ENCODE measurements around the gene ANKS6. TPM values are rescaled to one million over a fixed set of nuclear protein-coding genes. Genes with fewer than 3 reads are reported as not detected.
A peak's percentile ranks its signal among the peaks of the same experiment; 100 is the strongest.

ANKS6 gene
- total RNA-seq, 1 donor from 2014 or later: 11.1 TPM

- peaks cover 20% of the 10 kb centered on the region for H3K27me3 Mint-ChIP-seq (ENCODE audit: insufficient read depth)
- H3K9me3 Mint-ChIP-seq: peaks cover 16% of the 10 kb centered on the region
- H3K4me1 Mint-ChIP-seq (ENCODE audit: low read depth): peaks cover 19% of the 10 kb centered on the region
- no peak overlapping the region for H3K27ac Mint-ChIP-seq
- DNase-seq (ENCODE audit: low spot score): no peak
- intact Hi-C loops (cut with micrococcal nuclease): loop anchor here (1.0 kb wide), 1 partner anchor 11 kb away; the partner anchor contains the start of gene GALNT12
- H3K4me3 Mint-ChIP-seq: peak overlapping the region; percentile 43
- peaks cover 4% of the 10 kb centered on the region for H3K36me3 Mint-ChIP-seq (ENCODE audit: low read depth)
Measured at GRCh38 chr9:98795970-98796363, 388 bp downstream of the ANKS6 start.

- intact Hi-C loops (cut with micrococcal nuclease): no loop called here
- no peak overlapping the region for H3K27ac Mint-ChIP-seq
- peak overlapping the region; percentile 43 for H3K4me3 Mint-ChIP-seq
- peaks cover 20% of the 10 kb centered on the region for H3K27me3 Mint-ChIP-seq (ENCODE audit: insufficient read depth)
- H3K9me3 Mint-ChIP-seq: peaks cover 16% of the 10 kb centered on the region
- DNase-seq (ENCODE audit: low spot score): no peak
- peaks cover 20% of the 10 kb centered on the region for H3K4me1 Mint-ChIP-seq (ENCODE audit: low read depth)
- peaks cover 4% of the 10 kb centered on the region for H3K36me3 Mint-ChIP-seq (ENCODE audit: low read depth)
Measured at GRCh38 chr9:98795295-98795955, 930 bp downstream of the ANKS6 start.

- DNase-seq (ENCODE audit: low spot score): no peak
- intact Hi-C loops (cut with micrococcal nuclease): loop anchor here (5.0 kb wide), 1 partner anchor 258 kb away; no protein-coding TSS in a partner anchor
- Mint-ChIP-seq H3K9me3 (peaks cover 16% of the 10 kb centered on the region), H3K27me3 (ENCODE audit: insufficient read depth) (peaks cover 20% of the 10 kb centered on the region), H3K36me3 (ENCODE audit: low read depth) (peaks cover 4% of the 10 kb centered on the region), H3K27ac (no peak overlapping the region), H3K4me1 (ENCODE audit: low read depth) (peaks cover 20% of the 10 kb centered on the region), H3K4me3 (peak overlapping the region; percentile 43)
Measured at GRCh38 chr9:98794802-98795201, 1.6 kb downstream of the ANKS6 start.

GRCh38 chr9:98793031-98793430, 3.3 kb downstream of the ANKS6 start:
- intact Hi-C loops (cut with micrococcal nuclease): loop anchor here (5.0 kb wide), 1 partner anchor 256 kb away; no protein-coding TSS in a partner anchor
- Mint-ChIP-seq H3K36me3 (ENCODE audit: low read depth) (no peaks in the 10 kb centered on the region), H3K4me3 (no peak overlapping the region), H3K27ac (no peak overlapping the region), H3K4me1 (ENCODE audit: low read depth) (peaks cover 20% of the 10 kb centered on the region), H3K9me3 (peaks cover 5% of the 10 kb centered on the region), H3K27me3 (ENCODE audit: insufficient read depth) (peaks cover 14% of the 10 kb centered on the region)
- DNase-seq (ENCODE audit: low spot score): no peak

GRCh38 chr9:98791608-98792490, 4.5 kb downstream of the ANKS6 start:
- Mint-ChIP-seq H3K9me3 (no peaks in the 10 kb centered on the region), H3K27ac (no peak overlapping the region), H3K4me3 (no peak overlapping the region), H3K4me1 (ENCODE audit: low read depth) (peaks cover 16% of the 10 kb centered on the region), H3K36me3 (ENCODE audit: low read depth) (no peaks in the 10 kb centered on the region), H3K27me3 (ENCODE audit: insufficient read depth) (peaks cover 9% of the 10 kb centered on the region)
- intact Hi-C loops (cut with micrococcal nuclease): loop anchor here (1.0 to 5.0 kb wide), 2 partner anchors 255 to 477 kb away; no protein-coding TSS in a partner anchor
- DNase-seq (ENCODE audit: low spot score): no peak

- H3K4me1 Mint-ChIP-seq (ENCODE audit: low read depth): peaks cover 14% of the 10 kb centered on the region
- peak; percentile 44 for DNase-seq (ENCODE audit: low spot score)
- H3K4me3 Mint-ChIP-seq: no peak overlapping the region
- H3K36me3 Mint-ChIP-seq (ENCODE audit: low read depth): no peaks in the 10 kb centered on the region
- peaks cover 9% of the 10 kb centered on the region for H3K27me3 Mint-ChIP-seq (ENCODE audit: insufficient read depth)
- H3K27ac Mint-ChIP-seq: no peak overlapping the region
- no peaks in the 10 kb centered on the region for H3K9me3 Mint-ChIP-seq
- intact Hi-C loops (cut with micrococcal nuclease): loop anchor here (1.0 to 5.0 kb wide), 2 partner anchors 254 to 476 kb away; no protein-coding TSS in a partner anchor
Measured at GRCh38 chr9:98790842-98791607, 5.3 kb downstream of the ANKS6 start.

GRCh38 chr9:98790134-98790841, 6.1 kb downstream of the ANKS6 start:
- no peak overlapping the region for H3K27ac Mint-ChIP-seq
- no peak overlapping the region for H3K4me3 Mint-ChIP-seq
- no peaks in the 10 kb centered on the region for H3K9me3 Mint-ChIP-seq
- no peaks in the 10 kb centered on the region for H3K36me3 Mint-ChIP-seq (ENCODE audit: low read depth)
- intact Hi-C loops (cut with micrococcal nuclease): loop anchor here (5.0 kb wide), 1 partner anchor 253 kb away; no protein-coding TSS in a partner anchor
- H3K27me3 Mint-ChIP-seq (ENCODE audit: insufficient read depth): peaks cover 6% of the 10 kb centered on the region
- no peak for DNase-seq (ENCODE audit: low spot score)
- H3K4me1 Mint-ChIP-seq (ENCODE audit: low read depth): peaks cover 9% of the 10 kb centered on the region

- Mint-ChIP-seq H3K4me1 (ENCODE audit: low read depth) (peaks cover 4% of the 10 kb centered on the region), H3K27me3 (ENCODE audit: insufficient read depth) (peaks cover 2% of the 10 kb centered on the region), H3K36me3 (ENCODE audit: low read depth) (no peaks in the 10 kb centered on the region), H3K9me3 (no peaks in the 10 kb centered on the region), H3K27ac (no peak overlapping the region), H3K4me3 (no peak overlapping the region)
- intact Hi-C loops (cut with micrococcal nuclease): loop anchor here (5.0 kb wide), 1 partner anchor 252 kb away; no protein-coding TSS in a partner anchor
- no peak for DNase-seq (ENCODE audit: low spot score)
Measured at GRCh38 chr9:98789483-98790133, 6.7 kb downstream of the ANKS6 start.

GRCh38 chr9:98787766-98788335, 8.5 kb downstream of the ANKS6 start:
- intact Hi-C loops (cut with micrococcal nuclease): no loop called here
- H3K9me3 Mint-ChIP-seq: no peaks in the 10 kb centered on the region
- no peak overlapping the region for H3K27ac Mint-ChIP-seq
- peaks cover under 1% of the 10 kb centered on the region for H3K27me3 Mint-ChIP-seq (ENCODE audit: insufficient read depth)
- no peak for DNase-seq (ENCODE audit: low spot score)
- H3K4me1 Mint-ChIP-seq (ENCODE audit: low read depth): peaks cover 4% of the 10 kb centered on the region
- no peak overlapping the region for H3K4me3 Mint-ChIP-seq
- no peaks in the 10 kb centered on the region for H3K36me3 Mint-ChIP-seq (ENCODE audit: low read depth)

GRCh38 chr9:98786750-98787510, 9.4 kb downstream of the ANKS6 start:
- intact Hi-C loops (cut with micrococcal nuclease): no loop called here
- Mint-ChIP-seq H3K36me3 (ENCODE audit: low read depth) (no peaks in the 10 kb centered on the region), H3K4me1 (ENCODE audit: low read depth) (peaks cover 4% of the 10 kb centered on the region), H3K27me3 (ENCODE audit: insufficient read depth) (no peaks in the 10 kb centered on the region), H3K9me3 (no peaks in the 10 kb centered on the region), H3K4me3 (no peak overlapping the region), H3K27ac (no peak overlapping the region)
- DNase-seq (ENCODE audit: low spot score): no peak
